ENCODE results near the gene FGD2.

The FGD2 gene

DNA sequence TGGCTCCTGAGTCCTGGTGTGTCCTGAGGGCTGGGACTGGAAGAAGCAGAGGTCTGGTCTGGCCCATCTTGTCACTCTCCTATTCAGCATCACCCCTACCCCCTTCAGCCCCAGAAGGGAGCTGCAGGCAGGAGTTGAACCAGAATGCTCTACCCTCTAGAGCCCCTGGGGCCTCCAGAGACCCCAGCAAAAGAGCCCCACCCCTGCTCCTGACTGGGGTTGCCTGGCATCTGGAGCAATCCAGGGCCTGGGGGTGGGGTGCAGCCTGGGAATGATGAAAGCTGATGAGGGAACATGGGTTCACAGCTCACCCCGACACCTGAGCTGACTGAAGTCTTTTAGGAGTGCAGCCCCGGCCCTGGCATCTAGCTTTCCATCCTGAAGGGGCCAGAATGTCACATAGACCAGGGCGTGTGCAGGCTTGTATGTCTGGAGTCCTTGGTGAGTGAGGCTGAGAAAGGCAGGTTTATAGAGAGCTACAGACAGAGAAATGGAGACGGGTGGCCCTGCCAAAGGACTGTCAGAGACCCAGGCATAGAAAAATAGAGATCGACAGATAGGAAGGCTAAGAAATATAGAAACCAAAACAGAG, 12.2 kb downstream of the FGD2 start:
- Histone ChIP-seq H3K9ac (ENCODE audit: low read length) (peak overlapping the region; percentile 2; the same call in 1 of the 2 replicates), H3K9me3 (ENCODE audit: low read length) (no peaks in the 10 kb centered on the region), H3K79me2 (ENCODE audit: insufficient read depth, low read length) (no peaks in the 10 kb centered on the region), H3F3A (ENCODE audit: insufficient read depth, low read length) (no peaks in the 10 kb centered on the region), H3K4me2 (ENCODE audit: low read length) (peak overlapping the region; percentile 5; the same call in 1 of the 2 replicates), H3K27ac (ENCODE audit: low read depth, low read length, poor library complexity, severe bottlenecking) (no peak overlapping the region), H2AFZ (ENCODE audit: low read length) (no peak overlapping the region), H3K36me3 (ENCODE audit: insufficient read depth, low read length) (no peaks in the 10 kb centered on the region), H3K4me1 (ENCODE audit: insufficient read depth, low read length, severe bottlenecking) (peaks cover 12% of the 10 kb centered on the region), H3K9me2 (ENCODE audit: low read depth, low read length) (no peaks in the 10 kb centered on the region), H3K27me3 (ENCODE audit: insufficient read depth, low read length) (no peaks in the 10 kb centered on the region), H4K20me1 (ENCODE audit: insufficient read depth, low read length) (no peaks in the 10 kb centered on the region), H3K4me3 (ENCODE audit: low read depth, low read length, poor library complexity, severe bottlenecking) (no peak overlapping the region)
- TF ChIP-seq EZH2 (IDR thresholded peaks at IDR 0.05; ENCODE audit: borderline replicate concordance, low read length): no peak
- TF ChIP-seq, protein P1, sequence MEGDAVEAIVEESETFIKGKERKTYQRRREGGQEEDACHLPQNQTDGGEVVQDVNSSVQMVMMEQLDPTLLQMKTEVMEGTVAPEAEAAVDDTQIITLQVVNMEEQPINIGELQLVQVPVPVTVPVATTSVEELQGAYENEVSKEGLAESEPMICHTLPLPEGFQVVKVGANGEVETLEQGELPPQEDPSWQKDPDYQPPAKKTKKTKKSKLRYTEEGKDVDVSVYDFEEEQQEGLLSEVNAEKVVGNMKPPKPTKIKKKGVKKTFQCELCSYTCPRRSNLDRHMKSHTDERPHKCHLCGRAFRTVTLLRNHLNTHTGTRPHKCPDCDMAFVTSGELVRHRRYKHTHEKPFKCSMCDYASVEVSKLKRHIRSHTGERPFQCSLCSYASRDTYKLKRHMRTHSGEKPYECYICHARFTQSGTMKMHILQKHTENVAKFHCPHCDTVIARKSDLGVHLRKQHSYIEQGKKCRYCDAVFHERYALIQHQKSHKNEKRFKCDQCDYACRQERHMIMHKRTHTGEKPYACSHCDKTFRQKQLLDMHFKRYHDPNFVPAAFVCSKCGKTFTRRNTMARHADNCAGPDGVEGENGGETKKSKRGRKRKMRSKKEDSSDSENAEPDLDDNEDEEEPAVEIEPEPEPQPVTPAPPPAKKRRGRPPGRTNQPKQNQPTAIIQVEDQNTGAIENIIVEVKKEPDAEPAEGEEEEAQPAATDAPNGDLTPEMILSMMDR (IDR thresholded peaks at IDR 0.05; ENCODE audit: low read length): no peak

DNA sequence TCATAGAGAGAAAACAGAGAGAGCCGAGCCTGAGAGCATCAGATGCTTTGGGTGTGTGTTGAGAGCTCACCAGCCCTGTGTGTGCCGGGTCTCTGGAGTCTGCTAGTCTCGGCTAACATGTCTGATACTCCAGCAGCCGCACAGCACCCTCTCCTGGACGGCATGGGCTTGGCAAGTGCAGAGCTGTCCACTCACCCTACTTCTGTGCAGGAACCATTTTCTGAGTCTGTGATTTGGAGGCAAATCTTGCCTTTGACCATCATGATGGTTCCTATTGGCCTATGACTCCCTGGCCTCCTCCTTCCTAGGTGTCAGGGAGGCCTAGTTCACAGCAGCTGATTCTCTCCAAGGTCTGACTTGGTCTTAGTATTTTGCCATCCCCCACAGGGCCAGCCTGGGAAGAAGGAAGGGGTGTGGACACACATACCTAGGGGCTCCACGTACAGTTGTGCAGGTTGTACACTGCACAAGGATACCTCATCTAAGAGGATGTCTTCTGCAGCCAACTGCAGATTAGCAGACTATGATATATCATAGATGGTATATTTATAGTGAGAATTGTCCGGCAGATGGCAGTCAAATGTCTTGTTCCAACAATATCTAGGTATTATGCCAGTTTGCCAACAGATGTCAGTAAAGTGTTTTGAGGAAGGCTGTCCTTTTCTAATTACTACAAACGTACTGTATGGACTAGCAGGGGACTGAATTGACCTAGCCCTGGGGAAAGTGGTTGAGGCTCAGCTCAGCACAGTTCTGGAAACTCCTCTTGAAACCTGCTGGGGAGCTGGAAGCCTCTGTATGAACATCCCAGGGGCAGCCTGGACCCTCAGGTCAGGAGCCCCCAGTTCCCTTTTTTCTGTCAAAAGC, 13.0 kb downstream of the FGD2 start:
- Histone ChIP-seq H3K27ac (ENCODE audit: low read depth, low read length, poor library complexity, severe bottlenecking) (no peak overlapping the region), H3K4me1 (ENCODE audit: insufficient read depth, low read length, severe bottlenecking) (peaks cover 12% of the 10 kb centered on the region), H3K9ac (ENCODE audit: low read length) (peak overlapping the region; percentile 2; the same call in 1 of the 2 replicates), H3K9me2 (ENCODE audit: low read depth, low read length) (no peaks in the 10 kb centered on the region), H3F3A (ENCODE audit: insufficient read depth, low read length) (no peaks in the 10 kb centered on the region), H3K79me2 (ENCODE audit: insufficient read depth, low read length) (no peaks in the 10 kb centered on the region), H3K4me2 (ENCODE audit: low read length) (peak overlapping the region; percentile 5; the same call in 1 of the 2 replicates), H3K9me3 (ENCODE audit: low read length) (no peaks in the 10 kb centered on the region), H3K27me3 (ENCODE audit: insufficient read depth, low read length) (no peaks in the 10 kb centered on the region), H4K20me1 (ENCODE audit: insufficient read depth, low read length) (no peaks in the 10 kb centered on the region), H3K4me3 (ENCODE audit: low read depth, low read length, poor library complexity, severe bottlenecking) (no peak overlapping the region), H3K36me3 (ENCODE audit: insufficient read depth, low read length) (no peaks in the 10 kb centered on the region), H2AFZ (ENCODE audit: low read length) (no peak overlapping the region)
- TF ChIP-seq EZH2 (IDR thresholded peaks at IDR 0.05; ENCODE audit: borderline replicate concordance, low read length): no peak
- TF ChIP-seq, protein P1 (IDR thresholded peaks at IDR 0.05; ENCODE audit: low read length): peak; percentile 83

DNA sequence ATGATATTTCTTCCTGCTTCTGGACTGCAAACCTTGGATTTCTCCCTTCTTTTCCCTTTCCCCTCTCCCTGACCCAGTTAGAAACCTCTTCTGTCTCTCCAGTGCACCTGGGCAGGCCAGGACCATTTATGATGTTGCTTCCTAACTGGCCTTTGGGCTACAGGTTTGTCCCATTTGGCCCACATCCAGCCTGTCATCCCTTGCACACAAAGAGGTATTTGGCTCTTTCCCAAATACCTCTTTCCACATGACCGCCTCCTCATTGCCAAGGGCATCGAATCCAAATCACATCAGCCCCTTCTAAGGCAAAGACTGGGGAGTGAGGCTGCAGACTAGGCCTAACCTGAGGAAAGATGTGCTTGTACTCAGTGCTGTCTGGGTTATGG, 13.6 kb downstream of the FGD2 start:
- Histone ChIP-seq H3K79me2 (ENCODE audit: insufficient read depth, low read length) (no peaks in the 10 kb centered on the region), H3K4me2 (ENCODE audit: low read length) (no peak overlapping the region), H3K36me3 (ENCODE audit: insufficient read depth, low read length) (no peaks in the 10 kb centered on the region), H3K27ac (ENCODE audit: low read depth, low read length, poor library complexity, severe bottlenecking) (no peak overlapping the region), H3F3A (ENCODE audit: insufficient read depth, low read length) (no peaks in the 10 kb centered on the region), H3K4me1 (ENCODE audit: insufficient read depth, low read length, severe bottlenecking) (peaks cover 12% of the 10 kb centered on the region), H2AFZ (ENCODE audit: low read length) (no peak overlapping the region), H3K9ac (ENCODE audit: low read length) (no peak overlapping the region), H3K9me2 (ENCODE audit: low read depth, low read length) (no peaks in the 10 kb centered on the region), H3K27me3 (ENCODE audit: insufficient read depth, low read length) (no peaks in the 10 kb centered on the region), H3K9me3 (ENCODE audit: low read length) (no peaks in the 10 kb centered on the region), H3K4me3 (ENCODE audit: low read depth, low read length, poor library complexity, severe bottlenecking) (no peak overlapping the region), H4K20me1 (ENCODE audit: insufficient read depth, low read length) (no peaks in the 10 kb centered on the region)
- TF ChIP-seq EZH2 (IDR thresholded peaks at IDR 0.05; ENCODE audit: borderline replicate concordance, low read length): no peak
- TF ChIP-seq, protein P1 (IDR thresholded peaks at IDR 0.05; ENCODE audit: low read length): no peak

Data from OCI-LY1 (cell line).